HepG2 (cell line): ENCODE results near the gene FAM174C. TPM values are rescaled to one million over a fixed set of nuclear protein-coding genes. Genes with fewer than 3 reads are reported as not detected.

Source experiments
- ARHGAP35 ChIP-seq: sonication (generic); formaldehyde crosslinking; IDR thresholded peaks from 2 replicates; pipeline ENCODE4 v1.9.0; 2022; ENCODE audit warnings: mild to moderate bottlenecking, inconsistent platforms, moderate library complexity, missing genetic modification reagents, borderline replicate concordance
- CHCHD3 ChIP-seq: sonication (generic); formaldehyde crosslinking; IDR thresholded peaks from 2 replicates; pipeline ENCODE4 v1.8.0; 2022; ENCODE audit warnings: mild to moderate bottlenecking, missing genetic modification reagents, moderate library complexity
- CREB1 ChIP-seq, 2 experiments: fragments of 450-650 bp in 1 of 2; IDR thresholded peaks; 2 replicates each; pipeline ENCODE4 v1.6.1; 2016 to 2017; ENCODE audit warnings: control low read depth in 1 of 2, mild to moderate bottlenecking in 1 of 2, missing compliant biosample characterization in 1 of 2, missing genetic modification characterization in 1 of 2
- ESRRA ChIP-seq: sonication (generic); formaldehyde crosslinking; IDR thresholded peaks from 2 replicates; pipeline ENCODE4 v1.5.1; 2020; ENCODE audit warnings: mild to moderate bottlenecking, low read depth, missing genetic modification reagents
- ETS1 ChIP-seq: sonication (generic); formaldehyde crosslinking; IDR thresholded peaks from 2 replicates; pipeline ENCODE4 v1.4.0; 2020; ENCODE audit warnings: missing genetic modification reagents
- ETV6 ChIP-seq: sonication (generic); formaldehyde crosslinking; conservative IDR thresholded peaks from 2 replicates; pipeline ENCODE4 v1.4.0; 2020; ENCODE audit warnings: missing genetic modification reagents
- JUN ChIP-seq: sonication (generic); formaldehyde crosslinking; IDR thresholded peaks from 2 replicates; pipeline ENCODE4 v1.4.0; 2020; ENCODE audit warnings: mild to moderate bottlenecking, missing genetic modification reagents
- KLF6 ChIP-seq: IDR thresholded peaks from 2 replicates; pipeline ENCODE4 v1.8.0; 2016; ENCODE audit warnings: missing biosample characterization, missing genetic modification reagents
- MBNL3 ChIP-seq: fragments of 250-450 bp; sonication (Bioruptor Pico); conservative IDR thresholded peaks from 2 replicates; pipeline ENCODE4 v1.8.0; 2022; ENCODE audit warnings: mild to moderate bottlenecking, inconsistent platforms
- NFE2 ChIP-seq: sonication (generic); formaldehyde crosslinking; IDR thresholded peaks from 2 replicates; pipeline ENCODE4 v1.4.0; 2020; ENCODE audit warnings: missing genetic modification reagents
- RAD21 ChIP-seq: fragments of 450-650 bp; formaldehyde crosslinking; IDR thresholded peaks from 2 replicates; pipeline ENCODE4 v1.5.0; 2020; ENCODE audit warnings: mild to moderate bottlenecking
- SMC3 ChIP-seq: IDR thresholded peaks from 2 replicates; pipeline ENCODE4 v1.6.1; 2011; ENCODE audit warnings: low read length, improper control_type of control experiment
- SP4 ChIP-seq: sonication (generic); formaldehyde crosslinking; IDR thresholded peaks from 2 replicates; pipeline ENCODE4 v1.8.1; 2023; ENCODE audit warnings: mild to moderate bottlenecking, missing genetic modification reagents
- TSC22D2 ChIP-seq: sonication (generic); formaldehyde crosslinking; IDR thresholded peaks from 2 replicates; pipeline ENCODE4 v1.5.1; 2020; ENCODE audit warnings: missing genetic modification reagents, mild to moderate bottlenecking, borderline replicate concordance
- ZBTB46 ChIP-seq: sonication (generic); formaldehyde crosslinking; IDR thresholded peaks from 2 replicates; pipeline ENCODE4 v1.4.0; 2020; ENCODE audit warnings: mild to moderate bottlenecking, missing genetic modification reagents, borderline replicate concordance
- ZBTB8A ChIP-seq: sonication (generic); formaldehyde crosslinking; IDR thresholded peaks from 2 replicates; pipeline ENCODE4 v1.4.0; 2020; ENCODE audit warnings: mild to moderate bottlenecking, low read depth, missing genetic modification reagents, borderline replicate concordance
- ZNF329 ChIP-seq: sonication (generic); formaldehyde crosslinking; IDR thresholded peaks from 2 replicates; pipeline ENCODE4 v1.9.0; 2021; ENCODE audit warnings: low read depth, mild to moderate bottlenecking, missing genetic modification reagents
- ZNF776 ChIP-seq: sonication (generic); formaldehyde crosslinking; IDR thresholded peaks from 2 replicates; pipeline ENCODE4 v1.4.0; 2020; ENCODE audit warnings: mild to moderate bottlenecking, missing genetic modification reagents
- ZNF792 ChIP-seq: IDR thresholded peaks from 2 replicates; pipeline ENCODE4 v1.6.1; 2016
- ZNF83 ChIP-seq: sonication (generic); formaldehyde crosslinking; IDR thresholded peaks from 2 replicates; pipeline ENCODE4 v1.4.0; 2020; ENCODE audit warnings: missing genetic modification reagents, mild to moderate bottlenecking, borderline replicate concordance
- polyA plus RNA-seq, 8 experiments: library from polyadenylated mRNA; depleted of rRNA in 3 of 8; stranded (reverse) in 7 of 8; unstranded in 1 of 8; fragments of >200 nt; fragmentation: Illumina TruSeq in 4 of 8; extraction: Trizol in 4 of 8; gene quantifications; 2 replicates each; pipeline versions ENCODE4 v1.2.1 to v1.2.3, GENCODE V29; 2011 to 2016; ENCODE audit warnings: low read depth in 4 of 8, missing spikeins in 1 of 8, mixed read lengths in 1 of 8; ENCODE audit not compliant: insufficient read depth in 1 of 8
- total RNA-seq, 5 experiments: library from RNA; depleted of rRNA; stranded (reverse); fragments of >200 nt; fragmentation: Illumina TruSeq; extraction: Trizol; gene quantifications; 2 replicates each; pipeline ENCODE4 v1.2.3, GENCODE V29; 2016; ENCODE audit warnings: low read depth in 1 of 5
- TF ChIP-seq, protein P1 (sequence below): sonication (generic); formaldehyde crosslinking; IDR thresholded peaks from 2 replicates; pipeline ENCODE4 v1.4.0; 2020; ENCODE audit warnings: missing genetic modification reagents, borderline replicate concordance
- TF ChIP-seq, protein P2 (sequence below): sonication (generic); formaldehyde crosslinking; IDR thresholded peaks from 2 replicates; pipeline ENCODE4 v1.5.1; 2020; ENCODE audit warnings: missing genetic modification reagents, mild to moderate bottlenecking, borderline replicate concordance

Gene FAM174C
- total and polyA plus RNA-seq, 2 of the 13 experiments (the other 11 are each of a cell fraction or from before 2014, with no cell fraction given): 19.5 to 31.3 TPM

DNA sequence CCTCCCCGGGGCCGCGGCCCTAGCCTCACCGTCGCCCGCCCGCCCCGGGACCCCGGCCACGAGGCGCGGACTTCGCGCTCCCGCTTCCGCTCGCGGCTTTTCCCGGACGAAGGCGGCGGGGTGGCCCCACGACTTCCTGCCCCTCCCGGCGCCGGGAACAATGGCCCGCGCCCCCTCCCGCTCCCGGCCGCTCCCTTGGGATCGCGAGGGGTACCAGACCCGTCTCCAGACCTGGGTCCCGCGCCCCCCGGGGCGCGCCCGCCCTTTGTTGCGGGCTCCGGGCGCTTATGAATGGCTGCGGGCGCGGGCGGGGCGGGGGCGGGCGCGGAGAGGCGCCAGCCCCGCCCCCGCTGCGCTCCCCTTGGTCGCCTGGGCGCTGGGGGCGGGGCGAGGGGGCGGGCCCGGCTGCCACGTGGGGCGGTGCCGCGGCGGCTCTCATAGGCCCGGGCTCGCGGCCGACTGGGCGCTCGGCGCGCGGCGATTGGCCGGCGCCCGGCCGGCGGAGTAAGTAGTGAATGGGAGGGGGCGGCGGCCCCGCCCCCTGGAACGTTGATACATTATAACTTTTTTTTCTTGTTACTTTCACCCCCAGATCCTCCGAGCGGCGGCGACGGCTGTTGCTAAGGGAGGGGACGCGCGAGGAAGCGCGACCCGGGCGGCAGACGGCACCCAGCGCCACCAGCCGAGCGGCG is 25.9 kb upstream of the FAM174C start (continued):
- TF ChIP-seq NFE2 (no peak), ZBTB8A (no peak), ZNF329 (CRISPR knock-in tag) (no peak), RAD21 (CRISPR knock-in tag) (peak; percentile 39; the same call in 1 of the 2 replicates), ZNF776 (CRISPR knock-in tag) (no peak), MBNL3 (CRISPR knock-in tag) (no peak), JUN (no peak), ZNF83 (CRISPR knock-in tag) (no peak), ZNF792 (CRISPR knock-in tag) (no peak), SMC3 (no peak), ESRRA (peak; percentile 13), ETV6 (0 out of 2 replicates have a peak, but pooled peaks have one; percentile 24), CREB1 (IDR thresholded peaks at IDR 0.05) (no peak), CREB1 (CRISPR knock-in tag; IDR thresholded peaks at IDR 0.05) (no peak), KLF6 (CRISPR knock-in tag) (0 out of 2 replicates have a peak, but pooled peaks have one; percentile 38), ETS1 (CRISPR knock-in tag) (no peak), ZBTB46 (no peak), CHCHD3 (CRISPR knock-in tag) (no peak), ARHGAP35 (no peak), SP4 (CRISPR knock-in tag) (peak; percentile 87), TSC22D2 (no peak)
- TF ChIP-seq, protein P1, sequence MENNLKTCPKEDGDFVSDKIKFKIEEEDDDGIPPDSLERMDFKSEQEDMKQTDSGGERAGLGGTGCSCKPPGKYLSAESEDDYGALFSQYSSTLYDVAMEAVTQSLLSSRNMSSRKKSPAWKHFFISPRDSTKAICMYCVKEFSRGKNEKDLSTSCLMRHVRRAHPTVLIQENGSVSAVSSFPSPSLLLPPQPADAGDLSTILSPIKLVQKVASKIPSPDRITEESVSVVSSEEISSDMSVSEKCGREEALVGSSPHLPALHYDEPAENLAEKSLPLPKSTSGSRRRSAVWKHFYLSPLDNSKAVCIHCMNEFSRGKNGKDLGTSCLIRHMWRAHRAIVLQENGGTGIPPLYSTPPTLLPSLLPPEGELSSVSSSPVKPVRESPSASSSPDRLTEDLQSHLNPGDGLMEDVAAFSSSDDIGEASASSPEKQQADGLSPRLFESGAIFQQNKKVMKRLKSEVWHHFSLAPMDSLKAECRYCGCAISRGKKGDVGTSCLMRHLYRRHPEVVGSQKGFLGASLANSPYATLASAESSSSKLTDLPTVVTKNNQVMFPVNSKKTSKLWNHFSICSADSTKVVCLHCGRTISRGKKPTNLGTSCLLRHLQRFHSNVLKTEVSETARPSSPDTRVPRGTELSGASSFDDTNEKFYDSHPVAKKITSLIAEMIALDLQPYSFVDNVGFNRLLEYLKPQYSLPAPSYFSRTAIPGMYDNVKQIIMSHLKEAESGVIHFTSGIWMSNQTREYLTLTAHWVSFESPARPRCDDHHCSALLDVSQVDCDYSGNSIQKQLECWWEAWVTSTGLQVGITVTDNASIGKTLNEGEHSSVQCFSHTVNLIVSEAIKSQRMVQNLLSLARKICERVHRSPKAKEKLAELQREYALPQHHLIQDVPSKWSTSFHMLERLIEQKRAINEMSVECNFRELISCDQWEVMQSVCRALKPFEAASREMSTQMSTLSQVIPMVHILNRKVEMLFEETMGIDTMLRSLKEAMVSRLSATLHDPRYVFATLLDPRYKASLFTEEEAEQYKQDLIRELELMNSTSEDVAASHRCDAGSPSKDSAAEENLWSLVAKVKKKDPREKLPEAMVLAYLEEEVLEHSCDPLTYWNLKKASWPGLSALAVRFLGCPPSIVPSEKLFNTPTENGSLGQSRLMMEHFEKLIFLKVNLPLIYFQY (CRISPR knock-in tag): no peak; the same call in 1 of the 2 replicates
- TF ChIP-seq, protein P2, sequence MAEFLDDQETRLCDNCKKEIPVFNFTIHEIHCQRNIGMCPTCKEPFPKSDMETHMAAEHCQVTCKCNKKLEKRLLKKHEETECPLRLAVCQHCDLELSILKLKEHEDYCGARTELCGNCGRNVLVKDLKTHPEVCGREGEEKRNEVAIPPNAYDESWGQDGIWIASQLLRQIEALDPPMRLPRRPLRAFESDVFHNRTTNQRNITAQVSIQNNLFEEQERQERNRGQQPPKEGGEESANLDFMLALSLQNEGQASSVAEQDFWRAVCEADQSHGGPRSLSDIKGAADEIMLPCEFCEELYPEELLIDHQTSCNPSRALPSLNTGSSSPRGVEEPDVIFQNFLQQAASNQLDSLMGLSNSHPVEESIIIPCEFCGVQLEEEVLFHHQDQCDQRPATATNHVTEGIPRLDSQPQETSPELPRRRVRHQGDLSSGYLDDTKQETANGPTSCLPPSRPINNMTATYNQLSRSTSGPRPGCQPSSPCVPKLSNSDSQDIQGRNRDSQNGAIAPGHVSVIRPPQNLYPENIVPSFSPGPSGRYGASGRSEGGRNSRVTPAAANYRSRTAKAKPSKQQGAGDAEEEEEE (CRISPR knock-in tag): no peak
